Gastrocnemius medialis (tissue), 4 donors: Measurements from ENCODE around the gene TYW1B. TPM values are rescaled to one million over a fixed set of nuclear protein-coding genes. Genes with fewer than 3 reads are reported as not detected.
"Not testable (repeated sequence)": the region's sequence is repeated elsewhere in the genome, so short reads cannot be mapped to it uniquely, and the experiment has no call there.

Source experiments
- ATAC-seq, 2 donors: fragments of 150-250 bp; one replicate each; pipeline ENCODE4 v1.9.1; 2016
- DNase-seq, 2 donors: peaks; one replicate each; pipeline ENCODE4 v3.0.0-alpha.2; 2019
- H3K27ac ChIP-seq, 4 donors: fragments of 200-600 bp; sonication (generic); 1 replicate in 1 of 4; 2 replicates in 3 of 4; pipeline ENCODE4 v1.5.1; 2016 to 2018; ENCODE audit warnings: mild to moderate bottlenecking in 2 of 4, moderate library complexity in 1 of 4
- H3K27me3 ChIP-seq, 3 donors: fragments of 200-600 bp; sonication (generic) in 2 of 3; 1 replicate in 1 of 3; 2 replicates in 2 of 3; pipeline versions ENCODE4 v1.5.1 to v1.6.0; 2016 to 2019; ENCODE audit warnings: mild to moderate bottlenecking in 1 of 3, moderate library complexity in 1 of 3
- H3K36me3 ChIP-seq, 2 donors: fragments of 200-600 bp; sonication (generic) in 1 of 2; one replicate each; pipeline ENCODE4 v1.5.1; 2017 to 2018
- H3K4me1 ChIP-seq, 2 donors: fragments of 200-600 bp; sonication (generic) in 1 of 2; one replicate each; pipeline ENCODE4 v1.5.1; 2016 to 2017; ENCODE audit warnings: mild to moderate bottlenecking in 2 of 2
- H3K4me3 ChIP-seq, 4 donors: fragments of 200-600 bp; sonication (generic) in 3 of 4; 1 replicate in 1 of 4; 2 replicates in 3 of 4; pipeline ENCODE4 v1.5.1; 2016 to 2019; ENCODE audit warnings: mild to moderate bottlenecking in 2 of 4
- H3K9me3 ChIP-seq, 3 donors: fragments of 200-600 bp; sonication (generic) in 2 of 3; 1 replicate in 1 of 3; 2 replicates in 2 of 3; pipeline ENCODE4 v1.5.1; 2016 to 2019
- CTCF ChIP-seq, 5 experiments: fragments of 450-650 bp in 3 of 5; fragments of 200-600 bp in 2 of 5; sonication (generic) in 2 of 5; IDR thresholded peaks in 4 of 5; conservative IDR thresholded peaks in 1 of 5; 1 replicate in 4 of 5; 2 replicates in 1 of 5; pipeline ENCODE4 v1.5.1; 2016 to 2019; ENCODE audit warnings: antibody characterized with exemption in 5 of 5, mild to moderate bottlenecking in 3 of 5, moderate library complexity in 3 of 5
- POLR2A ChIP-seq, 2 donors: fragments of 450-650 bp; IDR thresholded peaks; one replicate each; pipeline ENCODE4 v1.6.1; 2017; ENCODE audit warnings: antibody characterized with exemption in 2 of 2, mild to moderate bottlenecking in 2 of 2, moderate library complexity in 2 of 2
- in situ Hi-C, 4 donors: fragments of 200-750 bp; cut with MboI; loops; one replicate each; pipeline versions ENCODE4 v1.15.0 to v1.8.0; 2017; ENCODE audit warnings: low sequenced_read_pairs in 4 of 4
- intact Hi-C: fragments of 100-400 bp; cut with DNase I; formaldehyde crosslinking; loops from one replicate; pipeline ENCODE4 v1.15.1; 2023; ENCODE audit warnings: low total_unique reads
- total RNA-seq, 4 donors: library from RNA; depleted of rRNA; stranded (reverse); fragments of >200 nt; gene quantifications; one replicate each; pipeline versions ENCODE4 v1.1.0 to v1.2.3, GENCODE V29; 2016

TYW1B gene, protein sequence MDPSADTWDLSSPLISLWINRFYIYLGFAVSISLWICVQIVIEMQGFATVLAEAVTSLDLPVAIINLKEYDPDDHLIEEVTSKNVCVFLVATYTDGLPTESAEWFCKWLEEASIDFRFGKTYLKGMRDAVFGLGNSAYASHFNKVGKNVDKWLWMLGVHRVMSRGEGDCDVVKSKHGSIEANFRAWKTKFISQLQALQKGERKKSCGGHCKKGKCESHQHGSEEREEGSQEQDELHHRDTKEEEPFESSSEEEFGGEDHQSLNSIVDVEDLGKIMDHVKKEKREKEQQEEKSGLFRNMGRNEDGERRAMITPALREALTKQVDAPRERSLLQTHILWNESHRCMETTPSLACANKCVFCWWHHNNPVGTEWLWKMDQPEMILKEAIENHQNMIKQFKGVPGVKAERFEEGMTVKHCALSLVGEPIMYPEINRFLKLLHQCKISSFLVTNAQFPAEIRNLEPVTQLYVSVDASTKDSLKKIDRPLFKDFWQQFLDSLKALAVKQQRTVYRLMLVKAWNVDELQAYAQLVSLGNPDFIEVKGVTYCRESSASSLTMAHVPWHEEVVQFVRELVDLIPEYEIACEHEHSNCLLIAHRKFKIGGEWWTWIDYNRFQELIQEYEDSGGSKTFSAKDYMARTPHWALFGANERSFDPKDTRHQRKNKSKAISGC
- total RNA-seq = 1 to 10 TPM; 2.5 to 6.0 (median 2.9) TPM

DNA sequence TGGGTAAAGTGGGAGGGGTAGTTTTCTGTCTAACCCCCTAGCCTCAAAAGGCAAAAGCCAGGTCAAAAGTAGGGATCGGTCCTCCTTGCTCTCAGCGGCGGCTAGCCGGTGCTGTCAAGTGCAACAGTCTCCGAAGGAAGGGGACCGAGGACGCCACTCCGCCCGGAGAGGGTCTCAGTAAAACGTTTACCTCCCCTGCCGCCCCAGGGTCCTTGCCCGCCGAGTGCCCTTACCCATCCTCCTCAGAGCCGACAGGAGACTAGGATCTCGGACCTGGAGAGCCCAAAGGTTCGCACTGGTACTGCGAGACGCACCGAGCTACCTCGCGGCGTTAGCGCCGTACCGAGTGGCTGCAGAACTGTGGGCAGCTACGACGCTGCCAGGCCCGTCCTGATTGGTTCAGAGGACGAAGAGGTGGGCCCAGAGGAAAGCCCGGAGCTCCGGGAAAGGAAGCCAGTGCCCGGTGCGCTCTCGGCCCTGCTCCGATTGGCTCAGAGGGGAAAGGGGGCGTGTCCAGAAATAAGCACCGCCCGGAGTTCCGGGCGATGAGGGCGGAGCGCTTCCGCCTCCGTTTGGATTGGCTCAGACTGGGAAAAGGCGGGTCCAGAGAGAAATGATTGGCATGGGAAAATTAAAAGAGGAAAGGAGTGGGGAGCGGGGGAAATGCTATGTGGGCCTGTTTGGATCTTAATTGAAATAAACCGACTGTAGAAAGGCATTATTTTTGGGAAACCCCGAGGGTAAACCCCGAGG lies at the start of gene TYW1B:
Gene TYW1B (minus strand): TSS at position 362 of the 753 bp plus-strand sequence. CDS start 125 bp downstream, at position 237.
- H3K9me3 ChIP-seq, H3K27me3 ChIP-seq, in situ Hi-C loops, intact Hi-C loops: not testable (repeated sequence)
- Histone ChIP-seq H3K4me1 (peaks cover 14 to 16% of the 10 kb centered on the region in 2 donors), H3K4me3 (peak within 1 kb of the TSS; percentile 75 to 87 (median 81)), H3K27ac (peak within 1 kb of the TSS; percentile 89 to 96 (median 91)), H3K36me3 (peaks cover 0 to 21% of the 10 kb centered on the region in 2 donors)
- peak; percentile 77 to 78 for ATAC-seq
- peak in 1 of 5 experiments; percentile 6 for TF ChIP-seq CTCF (IDR thresholded peaks at IDR 0.05 in 4 of 5, conservative IDR thresholded peaks at IDR 0.05 in 1 of 5)
- peak; percentile 89 to 92 for TF ChIP-seq POLR2A (IDR thresholded peaks at IDR 0.05)
- peak; percentile 97 to 99 for DNase-seq

- DNase-seq, intact Hi-C loops, H3K36me3 ChIP-seq, H3K4me1 ChIP-seq, H3K4me3 ChIP-seq, H3K27me3 ChIP-seq, H3K27ac ChIP-seq, H3K9me3 ChIP-seq, ATAC-seq, in situ Hi-C loops: not testable (repeated sequence)
Observed at GRCh38 chr7:72867591-72867990, 39.6 kb upstream of the TYW1B start.

GRCh38 chr7:72858846-72859400 lies 30.9 kb upstream of the TYW1B start:
- in situ Hi-C loops, H3K4me1 ChIP-seq, H3K27ac ChIP-seq, DNase-seq, intact Hi-C loops, H3K36me3 ChIP-seq, ATAC-seq, H3K27me3 ChIP-seq, H3K9me3 ChIP-seq, H3K4me3 ChIP-seq: not testable (repeated sequence)

- H3K4me3 ChIP-seq, H3K9me3 ChIP-seq, H3K4me1 ChIP-seq, ATAC-seq, H3K27ac ChIP-seq, in situ Hi-C loops, DNase-seq, H3K27me3 ChIP-seq, intact Hi-C loops, H3K36me3 ChIP-seq: not testable (repeated sequence)
Observed at GRCh38 chr7:72857925-72858324, 29.9 kb upstream of the TYW1B start.

GRCh38 chr7:72855261-72855660 lies 27.3 kb upstream of the TYW1B start:
- H3K4me3 ChIP-seq, intact Hi-C loops, in situ Hi-C loops, H3K36me3 ChIP-seq, ATAC-seq, H3K27me3 ChIP-seq, DNase-seq, H3K4me1 ChIP-seq, H3K9me3 ChIP-seq, H3K27ac ChIP-seq: not testable (repeated sequence)

- DNase-seq, ATAC-seq, H3K27ac ChIP-seq: not testable (repeated sequence)
Observed at GRCh38 chr7:72852937-72853336, 24.9 kb upstream of the TYW1B start.

DNA sequence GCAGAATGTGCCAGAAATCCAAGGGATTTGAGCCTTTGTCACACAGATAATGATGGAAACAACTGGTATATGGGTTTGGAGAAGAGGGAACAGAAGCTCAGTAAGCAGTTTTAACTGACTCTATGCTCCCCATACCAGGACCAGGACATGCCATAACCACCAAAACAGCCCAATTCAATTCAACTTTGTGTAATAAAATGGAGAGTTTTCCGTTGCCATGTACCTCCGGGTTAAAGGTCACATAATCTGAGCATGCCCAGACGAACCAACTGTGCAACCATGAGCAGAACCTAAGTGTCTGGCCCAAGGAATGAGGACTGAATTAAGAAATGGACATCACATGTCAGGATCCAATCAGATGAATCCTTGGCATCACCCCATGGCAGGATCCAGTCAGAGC lies 22.7 kb upstream of the TYW1B start:
- H3K9me3 ChIP-seq, intact Hi-C loops, ATAC-seq, in situ Hi-C loops, DNase-seq, H3K4me3 ChIP-seq, H3K36me3 ChIP-seq, H3K4me1 ChIP-seq, H3K27me3 ChIP-seq, H3K27ac ChIP-seq: not testable (repeated sequence)

More at GRCh38 chr7:72852937-72853336, 24.9 kb upstream of the TYW1B start:
- in situ Hi-C loops, H3K27me3 ChIP-seq, H3K36me3 ChIP-seq, H3K4me1 ChIP-seq, intact Hi-C loops, H3K9me3 ChIP-seq, H3K4me3 ChIP-seq: not testable (repeated sequence)

GRCh38 chr7:72844146-72844545 lies 16.1 kb upstream of the TYW1B start:
- H3K4me1 ChIP-seq, H3K27ac ChIP-seq, in situ Hi-C loops, DNase-seq, H3K9me3 ChIP-seq, H3K27me3 ChIP-seq, H3K4me3 ChIP-seq, H3K36me3 ChIP-seq, intact Hi-C loops, ATAC-seq: not testable (repeated sequence)

GRCh38 chr7:72843166-72843565 lies 15.2 kb upstream of the TYW1B start:
- H3K4me3 ChIP-seq, H3K27me3 ChIP-seq, in situ Hi-C loops, H3K36me3 ChIP-seq, DNase-seq, H3K9me3 ChIP-seq, H3K27ac ChIP-seq, H3K4me1 ChIP-seq, ATAC-seq, intact Hi-C loops: not testable (repeated sequence)

- H3K27ac ChIP-seq, DNase-seq, ATAC-seq, in situ Hi-C loops, H3K4me3 ChIP-seq, H3K9me3 ChIP-seq, intact Hi-C loops, H3K4me1 ChIP-seq, H3K27me3 ChIP-seq: not testable (repeated sequence)
- peaks cover 0 to 23% of the 10 kb centered on the region in 2 donors for H3K36me3 ChIP-seq
Observed at GRCh38 chr7:72840966-72841511, 13.0 kb upstream of the TYW1B start.
